ENCODE results near the gene CACNA1B.

- no peak for TF ChIP-seq POLR2AphosphoS5 (IDR thresholded peaks at IDR 0.05; ENCODE audit: low read depth)
- no peak for TF ChIP-seq GABPA (IDR thresholded peaks at IDR 0.05; ENCODE audit: low read depth)
- TF ChIP-seq, protein P1, sequence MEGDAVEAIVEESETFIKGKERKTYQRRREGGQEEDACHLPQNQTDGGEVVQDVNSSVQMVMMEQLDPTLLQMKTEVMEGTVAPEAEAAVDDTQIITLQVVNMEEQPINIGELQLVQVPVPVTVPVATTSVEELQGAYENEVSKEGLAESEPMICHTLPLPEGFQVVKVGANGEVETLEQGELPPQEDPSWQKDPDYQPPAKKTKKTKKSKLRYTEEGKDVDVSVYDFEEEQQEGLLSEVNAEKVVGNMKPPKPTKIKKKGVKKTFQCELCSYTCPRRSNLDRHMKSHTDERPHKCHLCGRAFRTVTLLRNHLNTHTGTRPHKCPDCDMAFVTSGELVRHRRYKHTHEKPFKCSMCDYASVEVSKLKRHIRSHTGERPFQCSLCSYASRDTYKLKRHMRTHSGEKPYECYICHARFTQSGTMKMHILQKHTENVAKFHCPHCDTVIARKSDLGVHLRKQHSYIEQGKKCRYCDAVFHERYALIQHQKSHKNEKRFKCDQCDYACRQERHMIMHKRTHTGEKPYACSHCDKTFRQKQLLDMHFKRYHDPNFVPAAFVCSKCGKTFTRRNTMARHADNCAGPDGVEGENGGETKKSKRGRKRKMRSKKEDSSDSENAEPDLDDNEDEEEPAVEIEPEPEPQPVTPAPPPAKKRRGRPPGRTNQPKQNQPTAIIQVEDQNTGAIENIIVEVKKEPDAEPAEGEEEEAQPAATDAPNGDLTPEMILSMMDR (IDR thresholded peaks at IDR 0.05; ENCODE audit: insufficient read depth, low read length) = no peak
- TF ChIP-seq, protein P2, sequence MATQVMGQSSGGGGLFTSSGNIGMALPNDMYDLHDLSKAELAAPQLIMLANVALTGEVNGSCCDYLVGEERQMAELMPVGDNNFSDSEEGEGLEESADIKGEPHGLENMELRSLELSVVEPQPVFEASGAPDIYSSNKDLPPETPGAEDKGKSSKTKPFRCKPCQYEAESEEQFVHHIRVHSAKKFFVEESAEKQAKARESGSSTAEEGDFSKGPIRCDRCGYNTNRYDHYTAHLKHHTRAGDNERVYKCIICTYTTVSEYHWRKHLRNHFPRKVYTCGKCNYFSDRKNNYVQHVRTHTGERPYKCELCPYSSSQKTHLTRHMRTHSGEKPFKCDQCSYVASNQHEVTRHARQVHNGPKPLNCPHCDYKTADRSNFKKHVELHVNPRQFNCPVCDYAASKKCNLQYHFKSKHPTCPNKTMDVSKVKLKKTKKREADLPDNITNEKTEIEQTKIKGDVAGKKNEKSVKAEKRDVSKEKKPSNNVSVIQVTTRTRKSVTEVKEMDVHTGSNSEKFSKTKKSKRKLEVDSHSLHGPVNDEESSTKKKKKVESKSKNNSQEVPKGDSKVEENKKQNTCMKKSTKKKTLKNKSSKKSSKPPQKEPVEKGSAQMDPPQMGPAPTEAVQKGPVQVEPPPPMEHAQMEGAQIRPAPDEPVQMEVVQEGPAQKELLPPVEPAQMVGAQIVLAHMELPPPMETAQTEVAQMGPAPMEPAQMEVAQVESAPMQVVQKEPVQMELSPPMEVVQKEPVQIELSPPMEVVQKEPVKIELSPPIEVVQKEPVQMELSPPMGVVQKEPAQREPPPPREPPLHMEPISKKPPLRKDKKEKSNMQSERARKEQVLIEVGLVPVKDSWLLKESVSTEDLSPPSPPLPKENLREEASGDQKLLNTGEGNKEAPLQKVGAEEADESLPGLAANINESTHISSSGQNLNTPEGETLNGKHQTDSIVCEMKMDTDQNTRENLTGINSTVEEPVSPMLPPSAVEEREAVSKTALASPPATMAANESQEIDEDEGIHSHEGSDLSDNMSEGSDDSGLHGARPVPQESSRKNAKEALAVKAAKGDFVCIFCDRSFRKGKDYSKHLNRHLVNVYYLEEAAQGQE (IDR thresholded peaks at IDR 0.05; ENCODE audit: insufficient replicate concordance, low read depth) = no peak
Observed at GRCh38 chr9:137951597-137952490, 74.3 kb downstream of the CACNA1B start.
